ENCODE measurements around the gene NPAS3.

NPAS3 gene

DNA sequence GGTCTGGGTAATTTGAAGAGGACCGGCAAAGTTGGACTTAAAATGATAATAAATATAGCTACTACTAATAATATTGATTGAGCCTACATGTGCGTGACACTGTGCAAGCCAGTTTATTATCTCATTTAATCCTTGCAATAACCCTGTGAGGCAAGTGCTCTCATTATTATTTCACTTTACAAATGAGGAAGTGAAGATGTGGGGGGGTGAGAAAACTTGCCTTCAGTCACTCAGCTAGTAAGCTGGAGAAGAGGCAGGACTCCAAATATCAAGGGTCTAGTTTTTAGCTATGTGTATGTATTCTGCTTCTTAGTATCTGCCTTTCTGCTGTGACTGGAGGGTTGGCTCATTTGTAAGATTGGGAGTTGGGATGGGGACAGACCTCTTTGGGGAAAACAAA is 39.2 kb downstream of the NPAS3 start:
- no peak overlapping the region for H3K4me3 ChIP-seq (ENCODE audit: low read depth, low read length)
- TF ChIP-seq, protein P1, sequence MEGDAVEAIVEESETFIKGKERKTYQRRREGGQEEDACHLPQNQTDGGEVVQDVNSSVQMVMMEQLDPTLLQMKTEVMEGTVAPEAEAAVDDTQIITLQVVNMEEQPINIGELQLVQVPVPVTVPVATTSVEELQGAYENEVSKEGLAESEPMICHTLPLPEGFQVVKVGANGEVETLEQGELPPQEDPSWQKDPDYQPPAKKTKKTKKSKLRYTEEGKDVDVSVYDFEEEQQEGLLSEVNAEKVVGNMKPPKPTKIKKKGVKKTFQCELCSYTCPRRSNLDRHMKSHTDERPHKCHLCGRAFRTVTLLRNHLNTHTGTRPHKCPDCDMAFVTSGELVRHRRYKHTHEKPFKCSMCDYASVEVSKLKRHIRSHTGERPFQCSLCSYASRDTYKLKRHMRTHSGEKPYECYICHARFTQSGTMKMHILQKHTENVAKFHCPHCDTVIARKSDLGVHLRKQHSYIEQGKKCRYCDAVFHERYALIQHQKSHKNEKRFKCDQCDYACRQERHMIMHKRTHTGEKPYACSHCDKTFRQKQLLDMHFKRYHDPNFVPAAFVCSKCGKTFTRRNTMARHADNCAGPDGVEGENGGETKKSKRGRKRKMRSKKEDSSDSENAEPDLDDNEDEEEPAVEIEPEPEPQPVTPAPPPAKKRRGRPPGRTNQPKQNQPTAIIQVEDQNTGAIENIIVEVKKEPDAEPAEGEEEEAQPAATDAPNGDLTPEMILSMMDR (IDR thresholded peaks at IDR 0.05; ENCODE audit: low read depth, low read length), result no peak

GRCh38 chr14:32978691-32979255 is 40.1 kb downstream of the NPAS3 start:
- H3K4me3 ChIP-seq (ENCODE audit: low read depth, low read length), result no peak overlapping the region

DNA sequence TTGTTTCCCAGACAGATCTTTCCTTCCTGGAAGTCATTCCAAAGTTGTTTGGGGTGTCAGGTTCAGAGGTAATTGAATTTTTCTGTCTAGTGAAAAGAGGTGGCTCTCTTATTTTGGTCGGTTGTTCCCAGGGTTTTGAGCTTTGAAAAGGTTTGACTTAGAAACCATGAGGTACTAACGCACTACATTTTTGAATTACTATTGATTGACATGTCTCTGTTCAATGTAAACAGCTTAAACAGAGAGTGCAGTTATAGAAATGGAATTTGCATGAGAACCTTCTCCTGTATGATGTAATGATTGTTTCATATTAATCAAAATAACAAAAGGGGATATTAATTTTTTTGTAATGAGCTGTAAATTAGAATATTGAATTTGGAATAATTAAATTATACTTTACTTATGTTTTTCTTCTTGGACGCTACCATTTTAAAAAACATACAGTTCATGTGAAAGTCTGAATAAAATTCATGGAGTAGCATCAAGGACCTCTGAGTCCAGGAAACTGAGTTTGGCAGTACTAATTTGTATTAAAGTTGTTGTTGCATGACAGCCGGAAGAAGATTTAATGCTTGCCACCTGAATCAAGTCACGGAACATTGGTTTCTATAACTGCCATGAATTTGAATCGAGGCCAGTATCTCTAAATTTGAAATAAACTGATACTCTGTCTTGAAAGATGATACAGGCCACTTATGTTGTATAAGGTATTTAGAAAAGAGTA is 41.7 kb downstream of the NPAS3 start:
- no peak overlapping the region for H3K4me3 ChIP-seq (ENCODE audit: low read depth, low read length)
- TF ChIP-seq, protein P1 (IDR thresholded peaks at IDR 0.05; ENCODE audit: low read depth, low read length), result no peak

More at GRCh38 chr14:32978691-32979255, 40.1 kb downstream of the NPAS3 start:
- TF ChIP-seq, protein P1 (IDR thresholded peaks at IDR 0.05; ENCODE audit: low read depth, low read length), result no peak

DNA sequence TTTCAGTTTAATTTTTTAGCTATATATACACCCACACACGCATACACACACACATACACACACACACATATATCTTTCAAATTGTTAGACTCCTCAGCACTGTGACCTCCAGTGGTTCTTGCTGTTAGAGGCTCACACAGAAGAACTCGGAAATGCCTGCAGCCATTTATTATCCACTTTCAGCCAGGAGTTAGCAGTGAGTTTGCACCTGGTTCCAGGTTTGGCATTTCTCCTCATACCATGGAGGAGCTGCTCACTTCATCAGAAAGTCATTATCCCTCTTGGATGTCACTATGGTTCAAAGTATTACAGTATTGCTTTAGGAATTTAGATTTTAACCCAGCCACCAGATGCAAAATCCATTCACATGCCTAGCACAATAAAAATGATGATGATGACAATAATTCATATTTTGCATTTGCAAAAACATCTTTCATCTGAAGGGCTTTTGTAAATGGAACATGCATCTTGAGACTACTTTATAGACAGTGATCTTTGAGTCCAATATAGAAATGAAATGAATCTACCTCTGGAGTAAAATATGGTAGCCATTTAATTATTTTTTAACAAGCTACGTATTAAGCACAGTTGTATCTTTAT is 42.3 kb downstream of the NPAS3 start:
- no peak overlapping the region for H3K4me3 ChIP-seq (ENCODE audit: low read depth, low read length)
- TF ChIP-seq, protein P1 (IDR thresholded peaks at IDR 0.05; ENCODE audit: low read depth, low read length), result no peak

DNA sequence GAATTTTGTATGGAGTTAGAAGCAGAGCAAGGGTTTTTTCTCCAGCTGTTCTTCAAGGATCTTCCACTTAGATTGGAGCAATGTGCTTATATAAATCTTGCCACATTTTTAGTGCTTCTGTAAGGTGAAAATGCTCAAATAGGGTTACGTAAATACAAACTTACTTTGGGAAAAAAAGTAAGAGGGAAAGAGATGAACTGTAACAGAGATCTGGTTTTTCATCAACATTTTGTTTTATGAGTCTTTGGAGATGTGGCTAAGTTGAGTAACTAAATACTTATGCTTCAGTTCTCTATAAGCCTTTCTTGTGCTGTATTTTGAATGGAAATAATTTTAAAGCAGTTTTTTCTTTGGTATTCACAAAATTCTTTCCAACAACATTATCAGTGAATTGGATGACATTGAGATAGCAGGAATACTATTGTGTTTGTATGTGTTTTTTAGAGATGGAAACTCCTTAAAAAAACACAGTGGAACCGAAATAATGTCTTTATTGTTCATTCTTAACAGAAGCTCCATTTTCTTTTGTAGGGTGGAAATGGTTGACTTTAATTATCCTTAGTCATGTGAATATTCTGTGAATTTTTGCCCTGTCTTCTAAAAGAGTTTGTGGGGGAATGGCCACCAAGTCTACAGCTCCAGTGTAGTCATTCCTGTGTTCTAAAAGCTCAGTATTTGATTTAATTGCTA is 45.7 kb downstream of the NPAS3 start:
- no peak overlapping the region for H3K4me3 ChIP-seq (ENCODE audit: low read depth, low read length)
- TF ChIP-seq, protein P1 (IDR thresholded peaks at IDR 0.05; ENCODE audit: low read depth, low read length), result no peak

DNA sequence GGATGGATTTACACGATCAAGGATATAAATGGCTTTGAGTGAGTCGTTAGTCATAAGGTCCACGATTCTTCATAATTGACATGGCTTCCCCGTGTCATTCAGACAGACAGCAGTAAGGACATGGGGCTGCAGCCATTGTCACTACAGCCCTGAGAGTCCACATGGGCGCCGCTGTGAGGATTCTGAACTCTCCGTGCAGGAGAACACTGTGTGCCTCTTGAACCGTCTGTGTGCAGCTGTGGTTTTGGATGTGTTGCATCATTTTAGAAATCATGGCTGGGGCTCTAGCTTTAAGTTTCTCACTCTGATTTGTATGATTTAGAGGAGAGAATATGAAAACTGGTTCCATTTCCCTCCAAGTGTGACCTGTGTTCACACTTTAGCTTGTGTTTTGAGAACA is 47.2 kb downstream of the NPAS3 start:
- TF ChIP-seq, protein P1 (IDR thresholded peaks at IDR 0.05; ENCODE audit: low read depth, low read length), result no peak
- no peak overlapping the region for H3K4me3 ChIP-seq (ENCODE audit: low read depth, low read length)

Data from WI38 (cell line).